Epithelial cell of prostate (primary cell): ENCODE data around the gene GSTT4.
"Not testable (repeated sequence)": the region's sequence is repeated elsewhere in the genome, so short reads cannot be mapped to it uniquely, and the experiment has no call there.

Source experiments
- DNase-seq: peaks from one replicate; pipeline ENCODE4 v3.0.0-alpha.2; 2011; ENCODE audit warnings: low read depth, low spot score
- H3K27ac ChIP-seq: fragments of 450-650 bp; 2 replicates; pipeline ENCODE4 v1.5.1; 2017; ENCODE audit warnings: mild to moderate bottlenecking

GSTT4 gene

GRCh38 chr22:23993581-23994177, 11.6 kb downstream of the GSTT4 start:
- H3K27ac ChIP-seq, DNase-seq: not testable (repeated sequence)

DNA sequence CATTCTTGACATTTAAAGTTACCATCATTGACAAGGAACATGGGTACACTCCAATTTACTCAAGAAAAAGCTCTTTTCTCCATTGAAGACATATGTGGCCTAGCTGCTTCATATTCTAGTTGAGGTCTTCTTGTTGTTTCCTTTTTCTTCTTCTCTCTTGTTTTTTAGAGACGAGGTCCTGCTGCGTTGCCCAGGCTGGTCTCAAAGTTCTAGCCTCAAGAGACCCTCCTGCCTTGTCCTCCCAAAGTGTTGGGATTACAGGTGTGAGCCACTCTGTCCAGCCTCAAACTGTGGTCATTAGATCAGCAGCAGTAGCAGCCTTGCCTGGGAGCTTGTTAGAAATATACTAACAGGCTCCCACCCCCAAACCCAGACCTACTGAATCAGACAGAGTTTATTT, 12.2 kb downstream of the GSTT4 start:
- DNase-seq, H3K27ac ChIP-seq: not testable (repeated sequence)

GRCh38 chr22:23989583-23990244, 15.5 kb downstream of the GSTT4 start:
- H3K27ac ChIP-seq, DNase-seq: not testable (repeated sequence)

- H3K27ac ChIP-seq, DNase-seq: not testable (repeated sequence)
Observed at GRCh38 chr22:23986538-23987178, 18.6 kb downstream of the GSTT4 start.

- not testable (repeated sequence) for DNase-seq, H3K27ac ChIP-seq
Observed at GRCh38 chr22:23986089-23986488, 19.2 kb downstream of the GSTT4 start.

- DNase-seq: no peak
- H3K27ac ChIP-seq: no peak overlapping the region
Observed at GRCh38 chr22:23984430-23984829, 20.8 kb downstream of the GSTT4 start.

DNA sequence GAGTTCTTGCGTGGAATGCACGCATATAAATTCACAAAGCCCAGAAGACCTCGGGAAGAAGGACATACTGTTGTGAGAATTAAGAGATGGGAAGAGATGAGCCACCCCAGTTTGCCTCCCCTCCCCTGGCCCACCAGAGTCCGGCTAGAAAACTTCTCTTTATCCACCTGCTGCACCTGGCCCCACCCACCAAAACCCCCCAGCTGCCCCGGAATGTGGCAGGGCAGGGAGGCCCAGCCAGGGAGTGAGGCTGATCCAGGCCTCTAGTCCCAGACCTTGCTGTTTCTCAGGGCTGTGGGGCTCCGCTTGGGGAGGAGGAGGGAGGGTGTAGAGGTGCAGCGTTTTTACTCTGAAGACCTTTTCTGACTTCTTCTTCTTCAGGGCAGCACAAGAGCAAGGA, 24.7 kb downstream of the GSTT4 start:
- H3K27ac ChIP-seq, DNase-seq: not testable (repeated sequence)

DNA sequence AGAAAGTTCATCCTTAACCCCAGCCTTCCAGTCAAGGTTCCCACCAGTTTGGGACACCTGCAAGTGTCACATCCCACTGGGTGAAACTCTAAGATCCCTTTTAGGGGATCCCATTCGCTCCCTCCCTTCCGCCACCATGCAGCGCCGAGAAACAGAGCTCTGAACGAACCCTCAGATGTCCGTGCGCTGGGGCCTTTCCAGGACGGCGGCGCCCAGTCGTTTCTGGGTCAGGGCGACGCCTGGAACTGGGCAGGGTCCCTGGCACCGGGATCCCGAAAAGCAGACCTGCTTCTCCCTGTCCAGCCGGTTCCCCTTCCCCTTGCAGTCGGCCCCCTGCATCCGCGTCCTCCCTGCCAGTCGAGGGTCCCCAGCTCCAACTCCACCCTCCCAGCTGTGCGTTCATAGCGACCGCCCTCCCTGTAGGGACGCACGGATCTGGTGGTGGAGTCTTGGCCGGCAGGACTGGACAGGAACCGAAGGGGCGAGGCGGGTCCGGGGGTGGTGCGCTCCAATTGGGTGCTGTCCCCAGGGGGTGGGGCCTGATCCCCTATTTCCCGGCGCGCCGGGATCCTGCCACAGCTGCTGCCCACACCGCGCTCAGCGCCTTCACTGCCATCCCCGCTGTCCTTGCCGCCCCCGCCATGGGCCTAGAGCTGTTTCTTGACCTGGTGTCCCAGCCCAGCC, 25.6 kb downstream of the GSTT4 start, which contains the start of gene GSTT2:
TSS of gene GSTT2 (plus strand) at position 578 of the 684 bp plus-strand sequence.
- DNase-seq, H3K27ac ChIP-seq: not testable (repeated sequence)

DNA sequence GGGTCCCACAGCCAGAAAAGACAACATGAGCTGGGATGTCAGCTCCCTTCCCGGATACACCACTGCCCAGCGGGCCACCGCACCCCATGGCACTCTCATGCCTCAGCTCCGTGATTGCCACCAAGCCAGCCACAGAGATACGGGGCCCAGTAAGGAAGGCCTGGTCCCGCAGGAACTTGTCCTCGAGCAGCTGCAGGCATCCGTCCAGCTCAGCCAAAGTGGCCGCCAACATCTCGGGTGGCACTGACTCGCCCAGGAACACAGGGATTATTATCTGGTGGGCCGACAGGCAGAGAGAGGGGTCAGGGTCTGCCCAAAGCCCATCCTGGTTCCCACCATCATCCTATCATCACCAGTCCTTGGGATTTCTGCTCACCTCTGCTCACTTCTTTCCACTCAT, 27.9 kb downstream of the GSTT4 start:
- DNase-seq, H3K27ac ChIP-seq: not testable (repeated sequence)

DNA sequence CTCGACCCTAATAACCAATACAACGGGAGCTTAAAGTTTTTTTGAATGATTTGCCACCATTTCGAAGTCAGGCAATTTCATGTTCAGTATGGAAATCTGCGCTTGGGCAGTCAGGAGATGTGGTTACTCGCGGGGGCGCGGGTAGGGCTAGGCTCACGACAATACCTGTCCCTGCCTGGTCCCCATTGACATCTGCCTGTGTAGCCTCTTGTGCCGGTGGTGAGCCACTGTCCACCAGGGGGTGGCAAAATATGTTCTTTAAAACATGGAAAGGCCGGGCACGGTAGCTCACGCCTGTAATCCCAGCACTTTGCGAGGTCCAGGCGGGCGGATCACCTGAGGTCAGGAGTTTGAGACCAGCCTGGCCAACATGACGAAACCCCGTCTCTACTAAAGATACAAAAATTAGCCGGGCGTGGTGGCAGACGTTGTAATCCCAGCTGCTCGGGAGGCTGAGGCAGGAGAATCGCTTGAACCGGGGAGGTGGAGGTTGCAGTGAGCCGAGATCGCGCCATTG, 30.4 kb downstream of the GSTT4 start:
- not testable (repeated sequence) for H3K27ac ChIP-seq, DNase-seq

- H3K27ac ChIP-seq, DNase-seq: not testable (repeated sequence)
Observed at GRCh38 chr22:23974345-23974744, 30.9 kb downstream of the GSTT4 start, which contains the start of gene DDT. DDT (minus strand) TSS chr22:23974441; CDS start chr22:23974414, 27 bp downstream.

DNA sequence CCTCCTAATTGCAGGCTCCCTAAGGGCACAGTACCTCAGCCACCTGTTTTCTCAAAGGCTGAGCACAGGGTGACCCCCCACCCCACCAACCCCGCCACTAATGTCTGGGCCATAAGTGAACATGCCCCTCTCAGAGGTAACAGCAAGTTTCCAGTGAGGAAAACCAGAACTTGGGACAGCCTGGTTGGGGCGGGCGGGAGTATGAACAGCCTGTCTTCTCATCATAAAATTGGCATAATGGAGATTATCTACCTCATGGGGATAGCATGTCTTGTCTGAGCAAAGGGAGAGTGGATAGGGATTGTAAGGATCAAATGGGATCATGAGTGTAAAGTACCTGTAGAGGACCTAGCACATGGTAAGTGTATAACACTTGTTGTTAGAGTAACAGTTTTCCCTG, 33.3 kb downstream of the GSTT4 start:
- not testable (repeated sequence) for DNase-seq, H3K27ac ChIP-seq

DNA sequence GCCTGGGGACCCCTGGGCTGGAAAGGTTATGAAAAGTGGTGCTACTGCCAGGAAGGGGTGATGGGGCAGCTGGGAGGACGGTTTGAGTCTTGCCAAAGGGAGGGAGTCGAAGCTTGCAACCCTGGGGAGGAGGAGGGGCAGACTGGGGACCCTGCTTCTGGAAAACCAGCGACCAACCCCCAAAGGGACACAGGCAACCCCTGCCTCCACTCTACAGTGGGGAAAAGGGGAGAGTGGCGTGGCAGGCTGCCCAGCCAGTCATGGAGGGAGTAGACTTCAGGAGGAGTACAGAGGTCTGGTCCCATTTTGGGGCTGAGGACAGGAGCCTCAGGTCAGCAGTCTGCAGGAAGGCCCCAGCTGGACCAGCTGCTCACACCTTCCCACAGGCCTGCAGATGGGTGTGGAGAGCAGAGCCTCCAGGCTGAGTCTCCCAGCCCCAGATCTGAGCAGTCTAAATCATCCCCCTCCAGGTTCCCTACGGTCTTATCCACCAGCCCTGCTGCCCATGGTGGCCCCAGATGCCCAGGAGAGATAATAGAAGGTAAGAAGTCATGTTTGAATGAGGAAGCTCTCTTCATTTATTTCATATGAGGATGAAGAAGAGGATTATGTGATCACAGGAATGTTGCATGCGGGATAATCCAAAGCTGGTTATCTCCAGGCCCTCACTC, 34.3 kb downstream of the GSTT4 start:
- no peak for DNase-seq
- no peak overlapping the region for H3K27ac ChIP-seq

- no peak for DNase-seq
- no peak overlapping the region for H3K27ac ChIP-seq
Observed at GRCh38 chr22:23970201-23970641, 35.0 kb downstream of the GSTT4 start.

GRCh38 chr22:23969071-23969470, 36.2 kb downstream of the GSTT4 start:
- no peak overlapping the region for H3K27ac ChIP-seq
- DNase-seq: no peak

GRCh38 chr22:23966568-23966967, 38.7 kb downstream of the GSTT4 start, which contains the start of gene DDTL:
DDTL (plus strand) TSS chr22:23966888; CDS start chr22:23966915, 27 bp downstream.
- not testable (repeated sequence) for H3K27ac ChIP-seq, DNase-seq

DNA sequence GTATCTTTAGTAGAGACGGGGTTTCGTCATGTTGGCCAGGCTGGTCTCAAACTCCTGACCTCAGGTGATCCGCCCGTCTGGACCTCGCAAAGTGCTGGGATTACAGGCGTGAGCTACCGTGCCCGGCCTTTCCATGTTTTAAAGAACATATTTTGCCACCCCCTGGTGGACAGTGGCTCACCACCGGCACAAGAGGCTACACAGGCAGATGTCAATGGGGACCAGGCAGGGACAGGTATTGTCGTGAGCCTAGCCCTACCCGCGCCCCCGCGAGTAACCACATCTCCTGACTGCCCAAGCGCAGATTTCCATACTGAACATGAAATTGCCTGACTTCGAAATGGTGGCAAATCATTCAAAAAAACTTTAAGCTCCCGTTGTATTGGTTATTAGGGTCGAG, 39.2 kb downstream of the GSTT4 start:
- DNase-seq, H3K27ac ChIP-seq: not testable (repeated sequence)

DNA sequence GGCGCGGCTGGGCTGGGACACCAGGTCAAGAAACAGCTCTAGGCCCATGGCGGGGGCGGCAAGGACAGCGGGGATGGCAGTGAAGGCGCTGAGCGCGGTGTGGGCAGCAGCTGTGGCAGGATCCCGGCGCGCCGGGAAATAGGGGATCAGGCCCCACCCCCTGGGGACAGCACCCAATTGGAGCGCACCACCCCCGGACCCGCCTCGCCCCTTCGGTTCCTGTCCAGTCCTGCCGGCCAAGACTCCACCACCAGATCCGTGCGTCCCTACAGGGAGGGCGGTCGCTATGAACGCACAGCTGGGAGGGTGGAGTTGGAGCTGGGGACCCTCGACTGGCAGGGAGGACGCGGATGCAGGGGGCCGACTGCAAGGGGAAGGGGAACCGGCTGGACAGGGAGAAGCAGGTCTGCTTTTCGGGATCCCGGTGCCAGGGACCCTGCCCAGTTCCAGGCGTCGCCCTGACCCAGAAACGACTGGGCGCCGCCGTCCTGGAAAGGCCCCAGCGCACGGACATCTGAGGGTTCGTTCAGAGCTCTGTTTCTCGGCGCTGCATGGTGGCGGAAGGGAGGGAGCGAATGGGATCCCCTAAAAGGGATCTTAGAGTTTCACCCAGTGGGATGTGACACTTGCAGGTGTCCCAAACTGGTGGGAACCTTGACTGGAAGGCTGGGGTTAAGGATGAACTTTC, 44.0 kb downstream of the GSTT4 start, which contains the start of gene GSTT2B:
TSS of gene GSTT2B (minus strand) at position 112 of the 688 bp plus-strand sequence. CDS start at position 48, 64 bp downstream.
- not testable (repeated sequence) for H3K27ac ChIP-seq, DNase-seq

GRCh38 chr22:23956301-23956900, 48.9 kb downstream of the GSTT4 start:
- not testable (repeated sequence) for H3K27ac ChIP-seq, DNase-seq
